ENCODE measurements around the gene ARHGAP24. TPM values are rescaled to one million over a fixed set of nuclear protein-coding genes. Genes with fewer than 3 reads are reported as not detected.
A peak's percentile ranks its signal among the peaks of the same experiment; 100 is the strongest.
"Not testable (repeated sequence)": the region's sequence is repeated elsewhere in the genome, so short reads cannot be mapped to it uniquely, and the experiment has no call there.

Gene ARHGAP24
- total and polyA plus RNA-seq, 2 experiments from 2014 or later = 0.21 to 0.36 TPM

DNA sequence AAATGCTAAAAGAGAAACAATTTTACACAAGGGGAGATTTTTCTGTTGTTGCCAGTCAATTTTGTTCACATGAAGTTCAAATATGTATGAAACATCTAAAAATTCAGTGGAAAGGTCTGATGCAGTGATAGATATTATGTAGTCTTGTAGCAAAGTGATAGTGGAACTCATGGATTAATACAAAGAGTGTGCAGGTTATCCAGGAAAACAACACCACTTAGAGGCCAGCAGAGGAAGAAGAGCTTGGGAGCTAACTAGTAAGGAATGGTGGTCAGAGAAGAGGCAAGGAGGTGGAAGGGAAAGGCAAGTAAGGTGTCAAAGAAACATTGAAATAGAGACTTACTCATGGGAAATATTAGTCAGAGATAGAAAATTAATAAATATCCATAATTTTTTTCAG lies 489.3 kb downstream of the ARHGAP24 start:
- DNase-seq (ENCODE audit: low spot score) = peak; percentile 29
- Mint-ChIP-seq H3K4me3 (no peak overlapping the region), H3K27ac (no peak overlapping the region), H3K9me3 (no peaks in the 10 kb centered on the region; the same call in 2 of the 3 replicates), H3K36me3 (ENCODE audit: low read depth) (no peaks in the 10 kb centered on the region), H3K27me3 (ENCODE audit: insufficient read depth, low read depth, poor library complexity) (no peaks in the 10 kb centered on the region), H3K4me1 (no peaks in the 10 kb centered on the region)
- Histone ChIP-seq H4K20me1 (replicated peaks; ENCODE audit: insufficient read depth) (no peaks in the 10 kb centered on the region), H3K4me3 (no peak overlapping the region), H3K36me3 (ENCODE audit: insufficient read depth) (no peaks in the 10 kb centered on the region), H3K27me3 (ENCODE audit: insufficient read depth) (no peaks in the 10 kb centered on the region), H2AFZ (no peak overlapping the region), H3K79me2 (replicated peaks; ENCODE audit: insufficient read depth) (no peaks in the 10 kb centered on the region), H3K9me2 (ENCODE audit: insufficient read depth) (no peaks in the 10 kb centered on the region), H3K4me2 (no peak overlapping the region), H3K4me1 (ENCODE audit: insufficient read depth) (no peaks in the 10 kb centered on the region), H3K27ac (ENCODE audit: low read depth) (no peak overlapping the region), H3F3A (replicated peaks; ENCODE audit: low read depth) (no peaks in the 10 kb centered on the region)
- TF ChIP-seq, protein P1, sequence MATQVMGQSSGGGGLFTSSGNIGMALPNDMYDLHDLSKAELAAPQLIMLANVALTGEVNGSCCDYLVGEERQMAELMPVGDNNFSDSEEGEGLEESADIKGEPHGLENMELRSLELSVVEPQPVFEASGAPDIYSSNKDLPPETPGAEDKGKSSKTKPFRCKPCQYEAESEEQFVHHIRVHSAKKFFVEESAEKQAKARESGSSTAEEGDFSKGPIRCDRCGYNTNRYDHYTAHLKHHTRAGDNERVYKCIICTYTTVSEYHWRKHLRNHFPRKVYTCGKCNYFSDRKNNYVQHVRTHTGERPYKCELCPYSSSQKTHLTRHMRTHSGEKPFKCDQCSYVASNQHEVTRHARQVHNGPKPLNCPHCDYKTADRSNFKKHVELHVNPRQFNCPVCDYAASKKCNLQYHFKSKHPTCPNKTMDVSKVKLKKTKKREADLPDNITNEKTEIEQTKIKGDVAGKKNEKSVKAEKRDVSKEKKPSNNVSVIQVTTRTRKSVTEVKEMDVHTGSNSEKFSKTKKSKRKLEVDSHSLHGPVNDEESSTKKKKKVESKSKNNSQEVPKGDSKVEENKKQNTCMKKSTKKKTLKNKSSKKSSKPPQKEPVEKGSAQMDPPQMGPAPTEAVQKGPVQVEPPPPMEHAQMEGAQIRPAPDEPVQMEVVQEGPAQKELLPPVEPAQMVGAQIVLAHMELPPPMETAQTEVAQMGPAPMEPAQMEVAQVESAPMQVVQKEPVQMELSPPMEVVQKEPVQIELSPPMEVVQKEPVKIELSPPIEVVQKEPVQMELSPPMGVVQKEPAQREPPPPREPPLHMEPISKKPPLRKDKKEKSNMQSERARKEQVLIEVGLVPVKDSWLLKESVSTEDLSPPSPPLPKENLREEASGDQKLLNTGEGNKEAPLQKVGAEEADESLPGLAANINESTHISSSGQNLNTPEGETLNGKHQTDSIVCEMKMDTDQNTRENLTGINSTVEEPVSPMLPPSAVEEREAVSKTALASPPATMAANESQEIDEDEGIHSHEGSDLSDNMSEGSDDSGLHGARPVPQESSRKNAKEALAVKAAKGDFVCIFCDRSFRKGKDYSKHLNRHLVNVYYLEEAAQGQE (IDR thresholded peaks at IDR 0.05; ENCODE audit: unreplicated experiment) = no peak
- TF ChIP-seq, protein P2, sequence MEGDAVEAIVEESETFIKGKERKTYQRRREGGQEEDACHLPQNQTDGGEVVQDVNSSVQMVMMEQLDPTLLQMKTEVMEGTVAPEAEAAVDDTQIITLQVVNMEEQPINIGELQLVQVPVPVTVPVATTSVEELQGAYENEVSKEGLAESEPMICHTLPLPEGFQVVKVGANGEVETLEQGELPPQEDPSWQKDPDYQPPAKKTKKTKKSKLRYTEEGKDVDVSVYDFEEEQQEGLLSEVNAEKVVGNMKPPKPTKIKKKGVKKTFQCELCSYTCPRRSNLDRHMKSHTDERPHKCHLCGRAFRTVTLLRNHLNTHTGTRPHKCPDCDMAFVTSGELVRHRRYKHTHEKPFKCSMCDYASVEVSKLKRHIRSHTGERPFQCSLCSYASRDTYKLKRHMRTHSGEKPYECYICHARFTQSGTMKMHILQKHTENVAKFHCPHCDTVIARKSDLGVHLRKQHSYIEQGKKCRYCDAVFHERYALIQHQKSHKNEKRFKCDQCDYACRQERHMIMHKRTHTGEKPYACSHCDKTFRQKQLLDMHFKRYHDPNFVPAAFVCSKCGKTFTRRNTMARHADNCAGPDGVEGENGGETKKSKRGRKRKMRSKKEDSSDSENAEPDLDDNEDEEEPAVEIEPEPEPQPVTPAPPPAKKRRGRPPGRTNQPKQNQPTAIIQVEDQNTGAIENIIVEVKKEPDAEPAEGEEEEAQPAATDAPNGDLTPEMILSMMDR (conservative IDR thresholded peaks at IDR 0.05; ENCODE audit: low read depth in 2 of 2) = peak; percentile 14 to 68; a peak in 2 of 4 replicates
- ATAC-seq = 0 out of 3 replicates have a peak, but pooled peaks have one; percentile 34

DNA sequence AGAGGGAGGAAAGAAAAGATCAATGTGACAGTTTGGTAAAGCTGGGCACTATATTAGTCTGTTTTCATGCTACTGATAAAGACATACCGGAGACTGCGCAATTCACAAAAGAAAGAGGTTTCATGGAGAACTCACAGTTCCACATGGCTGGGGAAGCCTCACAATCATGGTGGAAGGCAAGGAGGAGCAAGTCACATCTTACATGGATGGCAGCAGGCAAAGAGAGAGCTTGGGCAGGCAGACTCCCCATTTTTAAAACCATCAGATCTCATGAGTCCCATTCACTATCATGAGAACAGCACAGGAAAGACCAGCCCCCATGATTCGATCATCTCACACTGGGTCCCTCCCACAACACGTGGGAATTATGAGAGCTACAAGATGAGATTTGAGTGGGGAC lies 490.1 kb downstream of the ARHGAP24 start:
- H3K4me1 Mint-ChIP-seq; H3K27ac ChIP-seq (ENCODE audit: low read depth); H3K4me3 ChIP-seq; H3K36me3 Mint-ChIP-seq (ENCODE audit: low read depth); H3K9me2 ChIP-seq (ENCODE audit: insufficient read depth); H3K27me3 Mint-ChIP-seq (ENCODE audit: insufficient read depth, low read depth, poor library complexity); H3K9me3 Mint-ChIP-seq; H2AFZ ChIP-seq; H3K27ac Mint-ChIP-seq; H3K4me2 ChIP-seq; H3K4me3 Mint-ChIP-seq; H3K79me2 ChIP-seq (replicated peaks; ENCODE audit: insufficient read depth); H4K20me1 ChIP-seq (replicated peaks; ENCODE audit: insufficient read depth); ATAC-seq; H3F3A ChIP-seq (replicated peaks; ENCODE audit: low read depth); H3K36me3 ChIP-seq (ENCODE audit: insufficient read depth); DNase-seq (ENCODE audit: low spot score); H3K27me3 ChIP-seq (ENCODE audit: insufficient read depth); H3K4me1 ChIP-seq (ENCODE audit: insufficient read depth): not testable (repeated sequence)

DNA sequence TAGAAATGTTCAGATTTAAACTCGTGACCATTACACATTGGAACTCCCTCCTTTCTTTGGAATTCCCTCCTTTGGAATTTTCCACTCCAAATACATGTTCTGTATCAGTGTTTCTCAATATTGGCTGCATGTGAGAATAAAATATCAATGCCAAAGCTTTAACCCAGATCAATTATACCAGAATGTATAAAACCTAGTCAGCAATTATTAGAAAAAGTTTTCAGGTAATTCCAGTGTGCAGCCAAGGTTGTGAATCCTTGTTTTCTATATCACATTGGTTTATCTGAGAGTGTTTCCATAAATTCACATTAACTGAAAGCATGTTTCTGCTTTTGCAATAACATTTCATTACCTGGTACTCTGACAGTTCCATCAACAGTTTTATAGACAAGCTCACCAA lies 490.6 kb downstream of the ARHGAP24 start:
- no peak for ATAC-seq
- H3K4me2 ChIP-seq = no peak overlapping the region
- no peak overlapping the region for H3K4me3 Mint-ChIP-seq
- H3K4me1 Mint-ChIP-seq = no peaks in the 10 kb centered on the region
- no peak overlapping the region for H3K27ac ChIP-seq (ENCODE audit: low read depth)
- H3K79me2 ChIP-seq (replicated peaks; ENCODE audit: insufficient read depth) = no peaks in the 10 kb centered on the region
- no peak for DNase-seq (ENCODE audit: low spot score)
- no peaks in the 10 kb centered on the region for H3K36me3 ChIP-seq (ENCODE audit: insufficient read depth)
- no peaks in the 10 kb centered on the region; the same call in 2 of the 3 replicates for H3K9me3 Mint-ChIP-seq
- H3K4me1 ChIP-seq (ENCODE audit: insufficient read depth) = no peaks in the 10 kb centered on the region
- H3K36me3 Mint-ChIP-seq (ENCODE audit: low read depth) = no peaks in the 10 kb centered on the region
- no peaks in the 10 kb centered on the region for H3K9me2 ChIP-seq (ENCODE audit: insufficient read depth)
- no peaks in the 10 kb centered on the region for H3F3A ChIP-seq (replicated peaks; ENCODE audit: low read depth)
- H3K27me3 ChIP-seq (ENCODE audit: insufficient read depth) = no peaks in the 10 kb centered on the region
- H3K27ac Mint-ChIP-seq = no peak overlapping the region
- H3K4me3 ChIP-seq = no peak overlapping the region
- no peak overlapping the region for H2AFZ ChIP-seq
- no peaks in the 10 kb centered on the region for H3K27me3 Mint-ChIP-seq (ENCODE audit: insufficient read depth, low read depth, poor library complexity)
- no peaks in the 10 kb centered on the region for H4K20me1 ChIP-seq (replicated peaks; ENCODE audit: insufficient read depth)
- TF ChIP-seq EZH2 (IDR thresholded peaks at IDR 0.05; ENCODE audit: low read depth, unreplicated experiment) = no peak
- TF ChIP-seq ZNF331 (CRISPR knock-in tag; IDR thresholded peaks at IDR 0.05; ENCODE audit: low read depth) = no peak
- TF ChIP-seq CREB1 (CRISPR knock-in tag; IDR thresholded peaks at IDR 0.05; ENCODE audit: low read depth) = no peak
- TF ChIP-seq, protein P3, sequence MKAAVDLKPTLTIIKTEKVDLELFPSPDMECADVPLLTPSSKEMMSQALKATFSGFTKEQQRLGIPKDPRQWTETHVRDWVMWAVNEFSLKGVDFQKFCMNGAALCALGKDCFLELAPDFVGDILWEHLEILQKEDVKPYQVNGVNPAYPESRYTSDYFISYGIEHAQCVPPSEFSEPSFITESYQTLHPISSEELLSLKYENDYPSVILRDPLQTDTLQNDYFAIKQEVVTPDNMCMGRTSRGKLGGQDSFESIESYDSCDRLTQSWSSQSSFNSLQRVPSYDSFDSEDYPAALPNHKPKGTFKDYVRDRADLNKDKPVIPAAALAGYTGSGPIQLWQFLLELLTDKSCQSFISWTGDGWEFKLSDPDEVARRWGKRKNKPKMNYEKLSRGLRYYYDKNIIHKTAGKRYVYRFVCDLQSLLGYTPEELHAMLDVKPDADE (IDR thresholded peaks at IDR 0.05) = no peak
- no peak for TF ChIP-seq EZH2phosphoT487 (IDR thresholded peaks at IDR 0.05; ENCODE audit: unreplicated experiment)
- TF ChIP-seq NANOG (IDR thresholded peaks at IDR 0.05; ENCODE audit: borderline replicate concordance) = no peak
- TF ChIP-seq, protein P1 (IDR thresholded peaks at IDR 0.05; ENCODE audit: unreplicated experiment) = no peak
- TF ChIP-seq ZNF114 (CRISPR knock-in tag; IDR thresholded peaks at IDR 0.05) = no peak
